ENCODE results near the gene SMIM14.
"Not testable (repeated sequence)": the region's sequence is repeated elsewhere in the genome, so short reads cannot be mapped to it uniquely, and the experiment has no call there.

SMIM14 gene

DNA sequence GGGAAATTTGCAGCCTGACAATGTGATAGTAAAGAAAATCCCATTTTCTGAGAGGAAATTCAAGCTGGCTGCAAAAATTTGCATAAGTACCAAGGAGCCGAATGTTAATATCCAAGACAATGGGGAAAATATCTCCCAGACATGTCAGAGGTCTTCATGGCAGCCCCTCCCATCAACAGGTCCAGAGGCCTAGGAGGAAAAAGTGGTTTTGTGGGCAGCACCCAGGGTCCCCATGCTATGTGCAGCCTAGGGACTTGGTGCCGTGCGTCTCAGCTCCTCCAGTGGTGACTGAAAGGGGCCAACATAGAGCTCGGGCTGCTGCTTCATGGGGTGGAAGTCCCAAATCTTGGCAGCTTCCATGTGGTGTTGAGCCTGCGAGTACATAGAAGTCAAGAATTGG, 105.1 kb downstream of the SMIM14 start:
- no peak for DNase-seq

DNA sequence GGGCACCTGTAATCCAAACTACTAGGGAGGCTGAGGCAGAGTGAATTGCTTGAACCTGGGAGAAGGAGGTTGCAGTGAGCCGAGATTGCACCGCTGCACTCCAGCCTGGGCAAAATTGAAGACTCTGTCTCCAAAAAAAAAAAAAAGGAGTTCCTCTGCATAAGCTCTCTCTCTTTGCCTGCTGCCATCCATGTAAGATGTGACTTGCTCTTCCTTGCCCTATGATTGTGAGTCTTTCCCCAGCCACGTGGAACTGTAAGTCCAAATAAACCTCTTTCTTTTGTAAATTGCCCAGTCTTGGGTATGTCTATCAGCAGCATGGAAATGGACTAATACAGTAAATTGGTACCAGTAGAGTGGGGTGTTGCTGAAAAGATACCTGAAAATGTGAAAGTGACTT, 106.4 kb downstream of the SMIM14 start:
- not testable (repeated sequence) for DNase-seq

DNA sequence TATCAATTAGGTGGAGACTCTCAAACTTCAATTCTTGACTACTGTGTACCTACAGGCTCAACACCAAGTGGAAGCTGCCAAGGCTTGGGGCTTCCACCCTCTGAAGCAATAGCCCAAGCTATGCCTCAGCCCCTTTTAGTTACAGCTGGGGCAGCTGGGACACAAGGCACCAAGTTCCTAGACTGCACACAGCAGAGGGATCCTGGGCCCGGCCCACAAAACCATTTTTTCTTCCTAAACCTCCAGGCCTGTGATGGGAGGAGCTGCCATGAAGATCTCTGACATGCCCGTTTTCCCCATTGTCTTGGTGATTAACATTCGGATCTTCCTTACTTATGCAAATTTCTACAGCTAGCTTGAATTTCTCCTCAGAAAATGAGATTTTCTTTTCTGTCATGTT, 108.0 kb downstream of the SMIM14 start:
- DNase-seq: no peak

DNA sequence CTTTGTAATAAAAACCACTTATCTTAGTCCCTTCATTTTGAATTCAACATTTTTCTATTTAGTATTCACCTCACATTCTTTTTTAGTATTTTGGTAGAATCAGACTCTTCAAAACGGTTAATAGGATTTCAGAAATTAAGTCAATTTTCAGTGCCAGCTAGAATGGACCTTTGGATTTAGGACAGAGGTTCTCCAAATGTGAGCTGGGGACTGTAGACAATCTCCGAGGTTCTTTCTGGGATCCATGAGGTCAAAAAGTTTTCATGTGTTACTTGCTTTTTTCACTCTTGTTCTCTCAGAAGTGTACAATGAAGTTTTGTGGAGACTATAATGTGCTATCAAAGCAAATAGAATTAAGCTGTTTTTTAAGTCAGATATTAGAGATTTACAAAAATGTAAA, 109.1 kb downstream of the SMIM14 start:
- no peak for DNase-seq

DNA sequence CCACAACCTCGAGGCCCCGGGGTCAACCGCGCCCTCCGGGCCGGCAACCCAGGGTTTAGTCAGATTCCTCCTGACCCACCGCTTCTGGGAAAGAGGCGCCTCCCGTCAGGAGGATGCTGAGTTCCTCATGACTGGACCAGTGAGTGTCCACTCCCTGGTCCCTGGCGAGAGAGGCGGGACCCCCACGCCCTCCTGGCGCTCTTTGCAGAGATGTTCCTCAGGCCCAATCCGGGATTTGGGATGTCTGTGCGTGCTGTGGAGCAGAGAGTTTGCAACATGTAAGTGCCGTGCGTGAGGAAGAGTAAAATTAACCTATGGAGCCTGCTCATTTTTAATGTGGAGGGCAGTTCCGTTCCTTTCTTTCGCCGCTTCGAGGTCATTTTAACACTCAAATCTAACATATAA, 110.6 kb downstream of the SMIM14 start:
- peak in 3 of 51 donors; percentile 60 to 80 (median 63) for DNase-seq

DNA sequence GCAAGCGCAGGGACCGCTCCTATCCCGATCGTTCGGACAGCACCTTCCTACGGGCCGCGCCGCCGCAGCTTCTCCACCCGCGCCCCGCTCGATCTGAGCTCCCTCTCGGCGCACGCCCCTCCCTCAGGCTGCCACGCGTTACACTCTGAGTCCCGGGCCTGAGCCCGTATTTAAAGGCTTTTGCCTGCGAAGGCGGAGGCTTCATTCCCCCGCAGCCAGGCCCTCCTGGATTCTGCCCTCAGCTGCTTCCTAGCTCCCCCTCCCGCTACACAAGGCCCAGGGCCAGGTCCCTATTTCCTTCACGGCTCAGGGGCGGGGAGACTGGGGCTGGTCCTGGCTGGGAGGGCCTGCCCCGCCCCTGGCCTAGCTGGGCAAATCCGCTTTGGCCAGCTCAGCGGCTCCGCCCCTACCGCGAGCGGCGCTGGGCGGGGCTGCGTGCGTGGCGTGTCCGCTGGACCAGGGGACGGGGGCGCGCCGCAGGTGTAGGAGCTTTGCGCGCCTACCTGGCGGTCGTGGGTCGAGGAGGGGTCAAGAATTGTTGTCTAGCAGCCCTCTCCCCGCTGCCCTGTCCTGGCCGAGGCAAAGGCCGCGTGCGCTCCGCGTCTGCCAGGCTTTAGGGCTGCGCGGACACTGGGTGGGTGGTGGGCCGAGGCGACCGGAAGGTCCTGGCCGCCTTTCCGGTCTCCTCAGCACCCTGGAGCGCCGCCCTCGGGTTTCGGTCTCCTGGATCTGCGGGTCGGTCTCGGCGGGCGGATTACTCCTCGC, 111.2 kb downstream of the SMIM14 start, which contains the start of gene UGDH:
Gene UGDH, minus strand, starts transcription at position 144 of the 765 bp plus-strand sequence. CDS start 5,927 bp downstream, outside the sequence.
- DNase-seq: peak; percentile 80 to 99 (median 95)

DNA sequence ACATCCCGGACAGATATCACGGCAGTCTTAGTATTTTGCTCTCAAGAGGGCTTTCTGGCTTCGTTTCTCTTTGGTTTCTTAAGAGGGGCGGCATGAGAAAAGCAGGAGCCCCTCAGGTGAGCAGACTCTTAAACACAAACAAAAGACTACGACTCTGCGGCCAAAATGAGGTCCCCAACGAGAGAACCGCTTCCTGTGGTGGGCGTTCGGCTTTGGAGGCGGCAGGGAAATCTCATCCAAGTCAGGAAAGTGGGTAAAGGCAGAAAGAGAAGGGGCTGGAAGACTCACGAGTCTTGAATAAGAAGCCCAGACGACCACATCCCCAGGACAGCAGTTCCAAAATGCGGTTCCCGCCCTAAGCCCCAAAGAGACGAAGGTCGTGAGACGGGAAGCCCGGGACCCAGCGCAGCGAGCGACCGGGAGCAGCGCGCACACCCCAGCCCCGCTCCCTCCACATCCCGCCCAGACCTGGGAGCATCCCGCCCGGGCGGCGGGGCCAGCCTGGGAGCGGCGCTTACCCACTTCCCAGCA, 111.8 kb downstream of the SMIM14 start:
- DNase-seq: peak in 9 of 51 donors; percentile 30 to 71 (median 49)

DNA sequence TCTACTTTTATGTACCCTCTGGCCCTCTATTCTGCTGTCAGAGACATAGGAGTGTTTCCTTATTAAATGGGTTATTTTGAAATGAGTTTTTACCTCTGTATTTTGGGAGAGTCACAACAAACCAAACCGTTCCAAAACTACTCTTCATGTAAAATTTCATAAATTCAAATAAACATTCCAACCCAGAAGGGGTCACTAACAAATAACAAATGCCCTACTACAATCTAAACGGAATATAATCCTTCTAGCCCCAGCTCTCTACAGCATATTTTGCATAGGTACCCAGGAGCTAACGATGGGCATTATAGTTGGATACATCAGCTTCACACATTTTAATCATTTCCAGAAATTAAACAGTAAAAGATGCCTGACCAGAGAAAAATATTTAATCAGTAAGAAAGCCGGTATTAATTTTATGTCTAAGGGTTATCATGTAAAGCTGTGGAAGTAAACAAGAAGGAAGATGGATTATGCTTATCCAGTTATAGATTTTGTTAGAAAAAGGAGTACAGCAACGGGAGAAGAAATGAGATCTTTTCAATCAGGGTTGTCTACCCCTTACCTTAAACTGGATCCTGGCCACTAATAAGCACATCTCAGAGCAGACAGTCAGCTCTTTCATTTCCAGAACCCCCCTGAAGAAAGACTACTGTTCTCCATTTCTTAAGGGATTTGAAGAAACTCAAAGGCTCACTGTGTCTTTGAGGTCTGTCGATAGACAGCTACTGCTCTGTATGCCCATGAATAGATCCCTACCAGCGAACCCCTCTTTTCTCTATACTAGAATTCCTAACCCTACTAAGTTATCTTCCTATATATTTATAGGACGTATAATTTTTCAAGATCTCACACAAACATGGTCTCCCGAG, 112.6 kb downstream of the SMIM14 start:
- DNase-seq: no peak

DNA sequence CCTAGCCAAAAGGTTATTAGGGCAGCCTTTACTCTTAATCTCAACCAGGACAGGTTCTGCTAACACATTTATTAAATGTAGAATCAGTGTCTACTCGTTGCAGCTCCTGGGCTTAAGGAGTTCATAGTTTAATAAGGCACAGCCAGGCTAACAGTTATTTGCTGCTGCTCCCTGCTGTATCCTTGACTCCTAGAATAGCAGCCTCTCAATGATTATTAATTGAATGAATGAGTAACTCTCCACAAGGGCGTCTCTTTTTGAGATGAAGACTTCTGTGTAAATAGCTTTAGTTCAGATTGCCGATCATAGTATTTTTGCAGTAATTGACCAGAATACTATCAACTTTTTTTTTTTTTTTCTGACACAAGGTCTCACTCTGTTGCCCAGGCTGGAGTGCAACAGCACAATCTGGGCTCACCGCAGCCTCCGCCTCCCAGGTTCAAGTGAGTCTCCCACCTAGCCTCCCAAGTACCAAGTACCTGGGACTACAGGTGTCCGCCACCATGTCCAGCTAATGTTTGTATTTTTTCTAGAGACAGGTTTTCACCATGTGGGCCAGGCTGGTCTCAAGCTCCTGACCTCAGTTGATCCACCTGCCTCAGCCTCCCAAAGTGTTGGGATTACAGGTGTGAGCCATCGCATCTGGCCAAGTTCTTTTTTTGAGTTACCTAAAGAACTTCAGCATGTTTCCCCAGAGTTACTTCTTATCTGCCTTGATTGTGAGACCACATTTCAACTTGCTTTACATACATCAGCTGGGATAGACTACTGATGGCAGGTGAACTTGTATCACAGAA, 114.3 kb downstream of the SMIM14 start:
- no peak for DNase-seq

DNA sequence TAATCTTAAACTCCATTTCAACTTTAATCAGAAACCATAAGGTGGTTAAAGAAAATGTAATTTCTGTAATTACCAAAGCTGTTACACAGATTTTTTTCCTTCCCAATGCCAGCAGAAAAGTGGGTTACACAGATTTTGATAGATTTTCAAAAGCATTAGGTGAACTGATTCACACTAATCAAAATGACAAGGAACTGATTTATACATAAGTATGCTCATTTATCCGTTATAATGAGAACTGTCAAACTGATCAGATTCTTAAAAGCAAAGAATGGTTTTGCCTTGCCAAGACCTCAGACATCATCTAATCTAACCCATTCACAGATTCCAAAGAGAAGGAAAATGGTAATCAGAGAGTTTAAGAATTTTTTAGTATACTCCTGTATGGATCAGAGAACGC, 116.6 kb downstream of the SMIM14 start:
- no peak for DNase-seq

DNA sequence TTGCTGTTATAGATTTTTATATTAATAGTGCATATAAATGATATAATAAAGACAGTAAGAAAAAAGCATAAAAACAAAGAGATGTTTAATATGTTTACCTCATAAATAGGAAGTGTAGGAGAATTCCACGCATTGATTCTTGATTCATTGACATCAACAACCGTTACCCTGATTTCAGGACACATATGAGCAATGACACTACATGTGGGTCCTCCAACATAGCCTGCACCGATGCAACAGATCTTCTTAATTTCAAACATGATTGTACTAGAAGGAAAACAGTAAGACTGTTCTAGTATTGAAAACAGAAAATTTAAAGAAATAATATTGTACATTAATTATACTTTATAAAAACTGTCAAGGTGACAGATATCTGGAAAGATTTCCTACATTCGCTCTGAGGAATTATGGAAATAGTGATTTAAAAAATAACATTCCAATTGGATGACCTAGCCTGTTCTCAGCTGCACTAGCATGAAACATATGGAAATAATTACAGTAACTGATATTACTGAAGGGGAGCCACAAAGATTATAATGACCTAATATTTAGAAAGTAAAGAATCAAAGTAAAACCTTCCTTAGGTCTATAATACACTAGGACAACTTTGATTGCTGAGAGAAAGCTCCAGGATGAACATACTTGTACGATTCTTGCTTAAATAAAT, 117.3 kb downstream of the SMIM14 start:
- no peak for DNase-seq

DNA sequence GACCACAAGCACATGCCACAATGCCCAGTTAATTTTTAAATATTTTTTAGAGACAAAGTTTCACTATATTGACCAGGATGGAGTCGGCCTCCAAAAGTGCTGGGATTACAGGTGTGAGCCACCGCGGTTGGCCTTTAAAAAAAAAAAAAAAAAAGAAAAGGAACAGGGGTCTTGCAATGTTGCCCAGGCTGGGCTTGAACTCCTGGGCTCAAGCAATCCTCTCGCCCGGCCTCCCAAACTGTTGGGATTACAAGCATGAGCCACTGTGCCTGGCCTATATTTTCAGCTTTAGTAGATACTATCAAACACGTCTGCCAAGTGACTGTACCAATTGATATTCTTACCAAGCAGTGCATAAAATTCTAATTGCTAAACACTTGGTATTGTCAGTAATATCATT, 120.2 kb downstream of the SMIM14 start:
- no peak for DNase-seq

DNA sequence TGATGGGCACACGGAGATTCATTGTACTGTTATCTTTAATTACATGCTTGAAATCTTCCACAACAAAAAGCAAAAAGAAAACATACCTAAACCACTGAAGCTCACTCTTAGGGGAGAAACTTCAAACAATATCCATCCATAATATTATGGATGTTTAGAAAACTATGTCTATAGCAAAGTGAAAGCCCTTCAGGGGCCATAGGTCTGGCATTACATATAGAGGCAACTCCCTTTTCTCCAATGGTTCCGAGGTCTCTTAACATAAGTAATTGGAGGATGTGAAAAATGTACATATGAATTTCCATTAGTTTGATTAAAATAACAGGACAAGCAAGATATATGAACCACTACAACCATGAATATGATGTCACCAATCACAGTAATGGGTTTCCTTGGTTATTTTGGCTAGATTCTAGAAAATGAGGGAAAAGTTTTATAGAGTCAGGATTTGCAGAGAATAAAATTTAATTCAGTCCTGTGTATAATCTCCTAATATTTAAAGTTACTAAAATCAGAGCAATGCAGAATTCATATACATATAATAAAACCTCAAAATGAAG, 122.2 kb downstream of the SMIM14 start:
- no peak for DNase-seq

DNA sequence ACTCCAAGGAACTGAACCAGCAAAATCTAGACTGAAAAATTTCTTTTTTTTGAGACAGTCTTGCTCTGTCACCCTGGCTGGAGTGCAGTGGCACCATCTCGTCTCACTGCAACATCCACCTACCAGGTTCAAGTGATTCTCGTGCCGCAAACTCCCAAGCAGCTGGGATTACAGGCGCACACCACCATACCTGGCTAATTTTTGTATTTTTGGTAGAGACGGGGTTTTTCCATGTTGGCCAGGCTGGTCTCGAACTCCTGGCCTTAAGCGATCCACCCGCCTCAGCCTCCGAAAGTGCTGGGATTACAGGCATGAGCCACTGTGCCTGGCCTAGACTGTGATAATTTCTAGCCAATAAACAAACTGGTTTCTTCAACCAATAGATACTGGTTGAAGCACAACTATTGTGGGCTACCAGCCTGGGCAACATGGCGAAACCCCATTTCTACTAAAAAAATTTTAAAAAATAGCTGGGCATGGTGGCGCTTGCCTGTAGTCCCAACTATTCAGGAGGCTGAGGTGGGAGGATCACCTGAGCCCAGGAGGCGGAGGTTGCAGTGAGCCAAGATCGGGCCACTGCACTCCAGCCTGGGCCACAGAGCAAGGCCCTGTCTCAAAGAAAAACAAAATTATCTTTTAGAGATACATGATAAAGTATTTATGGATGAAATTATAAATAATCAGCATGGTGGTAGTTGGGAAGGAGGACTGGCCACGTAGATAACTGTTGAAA, 122.8 kb downstream of the SMIM14 start:
- DNase-seq: not testable (repeated sequence)

DNA sequence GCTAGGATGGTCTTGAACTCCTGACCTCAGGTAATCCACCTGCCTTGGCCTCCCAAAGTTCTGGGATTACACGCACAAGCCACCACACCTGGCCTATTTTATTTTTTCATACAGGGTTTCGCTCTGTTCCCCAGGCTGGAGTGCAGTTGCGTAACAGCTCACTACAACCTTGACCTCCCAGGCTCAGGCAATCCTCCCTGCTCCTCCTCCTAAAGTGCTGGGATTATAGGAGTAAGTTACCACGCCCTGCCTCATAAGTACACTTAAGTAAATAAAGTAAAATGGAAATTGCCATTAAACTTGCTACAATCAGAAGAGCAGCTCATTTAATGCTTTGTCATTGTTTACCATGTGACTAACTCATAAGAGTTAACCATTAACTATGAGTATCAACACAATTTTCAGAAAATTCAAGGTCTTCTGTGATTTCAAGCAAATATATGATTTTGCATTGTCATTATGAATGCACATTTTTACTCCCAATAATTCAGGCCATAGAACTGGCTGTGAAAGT, 123.7 kb downstream of the SMIM14 start:
- DNase-seq: no peak

DNA sequence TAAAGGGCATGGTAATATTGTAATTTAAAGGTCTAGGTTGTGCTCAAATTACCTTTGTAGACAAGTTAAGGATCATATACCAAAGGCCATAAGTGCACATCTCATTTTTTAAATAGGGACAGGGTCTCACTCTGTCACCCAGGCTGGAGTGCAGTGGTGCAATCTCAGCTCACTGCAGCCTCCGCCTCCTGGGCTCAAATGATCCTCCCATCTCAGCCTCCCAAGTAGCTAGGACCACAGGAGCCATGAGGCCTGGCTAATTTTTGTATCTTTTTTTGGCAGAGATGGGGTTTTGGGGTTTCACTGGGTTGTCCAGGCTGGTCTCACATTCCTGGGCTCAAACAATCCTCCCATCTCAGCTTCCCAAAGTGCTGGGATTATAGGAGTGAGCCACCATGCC, 124.4 kb downstream of the SMIM14 start:
- not testable (repeated sequence) for DNase-seq

DNA sequence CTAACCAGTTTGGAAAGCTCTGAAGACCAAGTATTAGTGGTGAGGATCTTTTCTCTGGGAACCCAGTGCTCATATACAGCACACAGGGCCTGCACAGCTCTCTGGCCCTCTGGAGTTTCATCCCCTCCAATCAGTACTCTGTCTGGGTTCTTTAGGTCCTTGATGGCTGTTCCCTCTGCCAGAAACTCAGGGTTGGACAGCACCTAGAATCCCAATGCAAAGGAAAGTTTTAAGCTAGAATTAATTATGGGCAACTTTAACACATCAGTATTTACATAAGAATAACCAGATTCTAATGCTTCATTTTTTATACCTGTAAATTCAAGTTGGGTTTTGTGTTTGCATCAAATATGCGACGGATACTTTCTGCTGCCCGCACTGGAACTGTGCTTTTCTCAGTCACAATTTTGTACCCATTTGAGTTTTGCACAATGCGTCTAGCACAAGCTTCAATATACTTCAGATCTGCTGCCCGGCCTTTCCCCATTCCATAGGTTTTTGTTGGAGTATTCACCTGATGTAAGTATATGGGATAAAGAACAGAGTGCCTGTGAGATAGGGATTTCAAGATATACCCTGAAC, 128.2 kb downstream of the SMIM14 start:
- no peak for DNase-seq

DNA sequence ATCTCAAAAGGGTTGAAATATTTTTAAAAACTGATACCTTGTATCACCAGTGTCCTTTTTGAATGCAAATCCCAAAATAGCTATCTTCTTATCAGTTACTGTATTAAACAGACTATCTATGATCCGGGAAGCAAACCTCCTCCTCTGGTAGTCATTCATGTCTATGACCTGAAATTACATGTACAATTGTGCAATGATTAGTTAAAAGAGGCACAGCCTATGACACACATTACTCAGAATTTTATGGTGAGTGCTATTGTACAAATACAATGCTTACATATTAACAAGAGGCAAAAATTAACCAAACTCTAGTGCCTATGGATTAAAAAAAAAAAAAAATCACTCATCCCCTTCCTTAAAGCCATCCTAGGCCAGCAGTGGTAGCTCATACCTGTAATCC, 133.1 kb downstream of the SMIM14 start:
- no peak for DNase-seq

DNA sequence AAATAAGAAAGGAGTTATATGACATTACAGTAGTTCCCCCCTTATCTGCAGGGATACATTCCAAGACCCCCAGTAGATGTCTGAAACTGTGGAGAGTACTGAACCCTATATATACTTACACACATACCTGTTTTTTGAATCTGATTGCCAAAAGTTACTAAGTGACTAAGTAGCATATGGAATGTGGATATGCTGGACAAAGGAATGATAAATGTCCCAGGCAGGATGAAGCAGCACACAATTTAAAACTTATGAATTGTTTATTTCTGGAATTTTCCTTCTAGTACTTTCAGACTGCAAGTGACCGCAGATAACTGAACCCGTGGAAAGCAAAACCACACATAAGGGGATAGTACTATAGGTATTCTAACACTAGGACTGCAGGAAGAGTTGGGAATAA, 134.1 kb downstream of the SMIM14 start:
- no peak for DNase-seq
